Activated B cell treated with CpG ODN at 0.5 μM for 24 hours (primary cell): Measurements from ENCODE around the gene ZNF143. TPM values are rescaled to one million over a fixed set of nuclear protein-coding genes. Genes with fewer than 3 reads are reported as not detected.

Source experiments
- ATAC-seq: fragments of 200-7000 bp; cut with Tn5 transposase; one replicate; pipeline ENCODE4 v1.10.0; 2021; ENCODE audit warnings: low read depth, mild to moderate bottlenecking, moderate library complexity
- CTCF ChIA-PET: fragments of 350-600 bp; sonication (Branson Sonifier 250); formaldehyde crosslinking; loops from one replicate; lab custom pipeline; 2021; ENCODE audit warnings: antibody characterized with exemption; lab: Charles Lee
- POLR2A ChIA-PET: fragments of 350-600 bp; sonication (Branson Sonifier 250); formaldehyde crosslinking; loops from one replicate; lab custom pipeline; 2021; ENCODE audit warnings: antibody characterized with exemption; lab: Charles Lee
- DNase-seq: peaks from one replicate; pipeline ENCODE4 v3.0.0; 2022
- H3K27ac Mint-ChIP-seq: one replicate; pipeline ENCODE4 v1.8.0; 2020; ENCODE audit warnings: mixed read lengths
- H3K27me3 Mint-ChIP-seq: one replicate; pipeline ENCODE4 v1.8.0; 2021; ENCODE audit warnings: mixed read lengths
- H3K36me3 Mint-ChIP-seq: one replicate; pipeline ENCODE4 v1.8.0; 2021; ENCODE audit warnings: low read depth, mixed read lengths
- H3K4me1 Mint-ChIP-seq: one replicate; pipeline ENCODE4 v1.8.0; 2021; ENCODE audit warnings: mixed read lengths
- H3K4me3 Mint-ChIP-seq: one replicate; pipeline ENCODE4 v1.8.0; 2020; ENCODE audit warnings: mild to moderate bottlenecking, mixed read lengths
- H3K9me3 Mint-ChIP-seq: one replicate; pipeline ENCODE4 v1.8.0; 2020; ENCODE audit warnings: mixed read lengths
- CTCF ChIP-seq: fragments of 200-600 bp; IDR thresholded peaks from one replicate; pipeline ENCODE4 v1.8.0; 2022; ENCODE audit warnings: antibody characterized with exemption, mild to moderate bottlenecking
- intact Hi-C: fragments of 100-400 bp; cut with micrococcal nuclease; formaldehyde crosslinking; loops from one replicate; pipeline ENCODE4 v1.15.1; 2024
- total RNA-seq: library from RNA; stranded (reverse); gene quantifications from 2 replicates; pipeline ENCODE4 v1.2.3, GENCODE V29; 2022

Gene ZNF143
- total RNA-seq, 1 donor from 2014 or later = 41.1 TPM

- Mint-ChIP-seq H3K27me3 (no peaks in the 10 kb centered on the region), H3K36me3 (peaks cover 2% of the 10 kb centered on the region), H3K4me1 (peaks cover 53% of the 10 kb centered on the region), H3K4me3 (peak overlapping the region; percentile 68), H3K27ac (peak overlapping the region; percentile 89), H3K9me3 (no peaks in the 10 kb centered on the region)
- no peak for TF ChIP-seq CTCF
- ATAC-seq (no peak), DNase-seq (no peak)
- ChIA-PET CTCF (interaction anchor here (1.0 kb wide), 1 partner anchor 34 kb away, joined by 5 read pairs; no protein-coding TSS in a partner anchor), POLR2A (interaction anchor here (0.7 to 1.3 kb wide), 2 partner anchors 31 to 1167 kb away, joined by 3 to 4 read pairs; no protein-coding TSS in a partner anchor)
- intact Hi-C loops = loop anchor here (10.0 kb wide), 1 partner anchor 255 kb away; the partner anchor contains the start of gene TMEM41B
Observed at GRCh38 chr11:9569588-9570164, 108.9 kb downstream of the ZNF143 start.

GRCh38 chr11:9570313-9571025, 109.7 kb downstream of the ZNF143 start:
- no peaks in the 10 kb centered on the region for H3K9me3 Mint-ChIP-seq
- H3K36me3 Mint-ChIP-seq = peaks cover 9% of the 10 kb centered on the region
- intact Hi-C loops = loop anchor here (10.0 kb wide), 1 partner anchor 256 kb away; the partner anchor contains the start of gene TMEM41B
- peak overlapping the region; percentile 89 for H3K27ac Mint-ChIP-seq
- TF ChIP-seq CTCF = no peak
- ChIA-PET CTCF (no interaction called here), POLR2A (interaction anchor here (0.7 kb wide), 1 partner anchor 37 kb away, joined by 3 read pairs; no protein-coding TSS in a partner anchor)
- no peaks in the 10 kb centered on the region for H3K27me3 Mint-ChIP-seq
- DNase-seq (no peak), ATAC-seq (no peak)
- H3K4me3 Mint-ChIP-seq = peak overlapping the region; percentile 32
- H3K4me1 Mint-ChIP-seq = peaks cover 61% of the 10 kb centered on the region

GRCh38 chr11:9571071-9571762, 110.4 kb downstream of the ZNF143 start:
- ChIA-PET CTCF (no interaction called here), POLR2A (interaction anchor here (0.8 to 1.2 kb wide), 3 partner anchors 10 to 38 kb away, joined by 3 to 5 read pairs (median 3); no protein-coding TSS in a partner anchor)
- no peak for TF ChIP-seq CTCF
- Mint-ChIP-seq H3K4me1 (peaks cover 60% of the 10 kb centered on the region), H3K27ac (peak overlapping the region; percentile 24), H3K27me3 (no peaks in the 10 kb centered on the region), H3K9me3 (no peaks in the 10 kb centered on the region), H3K36me3 (peaks cover 14% of the 10 kb centered on the region), H3K4me3 (peak overlapping the region; percentile 32)
- DNase-seq (no peak), ATAC-seq (no peak)
- intact Hi-C loops = loop anchor here (10.0 kb wide), 1 partner anchor 256 kb away; the partner anchor contains the start of gene TMEM41B

- no peak for DNase-seq
- Mint-ChIP-seq H3K36me3 (peaks cover 19% of the 10 kb centered on the region), H3K4me1 (peaks cover 62% of the 10 kb centered on the region), H3K27ac (peak overlapping the region; percentile 24), H3K27me3 (no peaks in the 10 kb centered on the region), H3K9me3 (no peaks in the 10 kb centered on the region), H3K4me3 (peak overlapping the region; percentile 85)
- intact Hi-C loops = loop anchor here (2.0 to 10.0 kb wide), 2 partner anchors 111 to 257 kb away; partner anchors contain the start of genes TMEM41B and ZNF143
- POLR2A ChIA-PET = interaction anchor here (0.8 to 1.2 kb wide), 4 partner anchors 11 to 92 kb away, joined by 3 to 5 read pairs (median 3); partner anchors contain the start of gene SWAP70
- CTCF ChIA-PET = interaction anchor here (0.6 kb wide), 1 partner anchor 42 kb away, joined by 3 read pairs; no protein-coding TSS in a partner anchor
- ATAC-seq = no peak
- no peak for TF ChIP-seq CTCF
Observed at GRCh38 chr11:9571763-9572115, 110.9 kb downstream of the ZNF143 start.
